ENCODE measurements around the gene TNP1. TPM values are rescaled to one million over a fixed set of nuclear protein-coding genes. Genes with fewer than 3 reads are reported as not detected.

The TNP1 gene
- total RNA-seq, 4 donors from 2014 or later, result not detected

GRCh38 chr2:216810399-216811160 lies 49.3 kb downstream of the TNP1 start:
- no peak for TF ChIP-seq POLR2AphosphoS5 (IDR thresholded peaks at IDR 0.05)
- no peak for TF ChIP-seq POLR2A (IDR thresholded peaks at IDR 0.05)
- no peak for TF ChIP-seq EP300 (IDR thresholded peaks at IDR 0.05; ENCODE audit: low read depth)
- TF ChIP-seq CTCF (IDR thresholded peaks at IDR 0.05), result no peak
- H3K36me3 ChIP-seq, result no peaks in the 10 kb centered on the region
- H3K27me3 ChIP-seq, result no peaks in the 10 kb centered on the region
- WGBS, 2 donors (ENCODE audit: low coverage in 1 of 2), result 76 to 89% methylated on average over 10 to 30 of the region's 30 CpGs
- H3K9me3 ChIP-seq, result no peaks in the 10 kb centered on the region
- H3K4me3 ChIP-seq, result no peak overlapping the region
- no peak overlapping the region for H3K27ac ChIP-seq
- no peak for DNase-seq
- in situ Hi-C loops (cut with MboI; ENCODE audit: low pct_ligation_motif_present in 1 of 4, low pct_unique_long_range_greater_than_20kb in 1 of 4, low sequenced_read_pairs in 3 of 4) (no loop called here), intact Hi-C loops (cut with DNase I; ENCODE audit: low total_unique reads) (no loop called here)
- H3K4me1 ChIP-seq, result no peaks in the 10 kb centered on the region

Other genes with a start within 250 kb of the TNP1 start
- 100 to 1,000 TPM in 2 of 4 donors, 10 to 100 TPM in 2; 10.5 to 155 (median 101) TPM for gene IGFBP2, start 226.6 kb downstream of the TNP1 start, total RNA-seq
- gene IGFBP5, start 164.5 kb downstream of the TNP1 start, total RNA-seq, result 100 to 1,000 TPM; 146 to 263 (median 190) TPM